ENCODE data around the gene RUBCN. TPM values are rescaled to one million over a fixed set of nuclear protein-coding genes. Genes with fewer than 3 reads are reported as not detected.

The RUBCN gene
- polyA plus RNA-seq, 1 of the 3 experiments (the other 2 are of a cell fraction) = 14.9 TPM

DNA sequence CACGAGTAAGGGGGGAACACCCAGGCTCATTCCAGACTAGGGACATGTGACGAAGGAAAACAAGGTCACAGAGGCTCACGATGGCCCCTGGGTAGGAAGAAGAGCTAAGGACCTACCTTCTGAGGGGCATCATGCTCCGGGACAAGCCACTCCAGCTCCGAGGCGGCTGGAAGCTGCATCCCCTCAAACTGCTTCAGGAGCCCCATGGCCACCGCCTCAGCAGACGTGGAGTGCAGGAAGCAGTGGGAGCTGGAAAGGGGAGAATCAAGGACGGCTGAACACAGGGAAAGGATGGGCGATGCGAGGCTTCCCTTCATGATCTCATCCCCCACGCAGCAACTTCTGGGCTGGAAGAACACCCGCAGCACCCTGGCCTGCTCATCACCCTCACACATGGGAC, 53.5 kb downstream of the RUBCN start:
- Histone ChIP-seq H3K27me3 (ENCODE audit: insufficient read depth) (no peaks in the 10 kb centered on the region), H3F3A (replicated peaks; ENCODE audit: insufficient read depth) (no peaks in the 10 kb centered on the region), H3K36me3 (replicated peaks in 1 of 2; ENCODE audit: control insufficient read depth in 1 of 2, insufficient read depth in 2 of 2, low read length in 1 of 2) (peaks cover 14 to 52% of the 10 kb centered on the region in 2 experiments), H3K4me1 (ENCODE audit: control insufficient read depth in 1 of 2, insufficient read depth in 2 of 2, low read depth in 1 of 2, low read length in 1 of 2) (no peaks in the 10 kb centered on the region), H3K9me3 (no peaks in the 10 kb centered on the region), H3K27ac (ENCODE audit: low read depth in 2 of 2, low read length in 1 of 2) (no peak overlapping the region), H3K4me3 (ENCODE audit: low read depth in 2 of 2, low read length in 1 of 2) (no peak overlapping the region), H3K79me2 (ENCODE audit: insufficient read depth) (no peaks in the 10 kb centered on the region), H3K4me2 (no peak overlapping the region), H3K9me2 (no peaks in the 10 kb centered on the region), H4K20me1 (ENCODE audit: insufficient read depth) (no peaks in the 10 kb centered on the region), H2AFZ (ENCODE audit: low read depth) (no peak overlapping the region), H3K9ac (no peak overlapping the region)
- 83% methylated on average over 11 of the region's 13 CpGs for WGBS (ENCODE audit: low lambda C conversion rate)
- ChIA-PET POLR2A (no interaction called here), CTCF (no interaction called here)
- no peak for DNase-seq
- TF ChIP-seq SIN3A (IDR thresholded peaks at IDR 0.05; ENCODE audit: borderline replicate concordance, low read depth, low read length) = no peak
- no peak for TF ChIP-seq EP300 (IDR thresholded peaks at IDR 0.05; ENCODE audit: borderline replicate concordance in 1 of 2, low read depth in 1 of 2, low read length in 1 of 2)
- TF ChIP-seq, protein P1, sequence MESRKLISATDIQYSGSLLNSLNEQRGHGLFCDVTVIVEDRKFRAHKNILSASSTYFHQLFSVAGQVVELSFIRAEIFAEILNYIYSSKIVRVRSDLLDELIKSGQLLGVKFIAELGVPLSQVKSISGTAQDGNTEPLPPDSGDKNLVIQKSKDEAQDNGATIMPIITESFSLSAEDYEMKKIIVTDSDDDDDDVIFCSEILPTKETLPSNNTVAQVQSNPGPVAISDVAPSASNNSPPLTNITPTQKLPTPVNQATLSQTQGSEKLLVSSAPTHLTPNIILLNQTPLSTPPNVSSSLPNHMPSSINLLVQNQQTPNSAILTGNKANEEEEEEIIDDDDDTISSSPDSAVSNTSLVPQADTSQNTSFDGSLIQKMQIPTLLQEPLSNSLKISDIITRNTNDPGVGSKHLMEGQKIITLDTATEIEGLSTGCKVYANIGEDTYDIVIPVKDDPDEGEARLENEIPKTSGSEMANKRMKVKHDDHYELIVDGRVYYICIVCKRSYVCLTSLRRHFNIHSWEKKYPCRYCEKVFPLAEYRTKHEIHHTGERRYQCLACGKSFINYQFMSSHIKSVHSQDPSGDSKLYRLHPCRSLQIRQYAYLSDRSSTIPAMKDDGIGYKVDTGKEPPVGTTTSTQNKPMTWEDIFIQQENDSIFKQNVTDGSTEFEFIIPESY (IDR thresholded peaks at IDR 0.05; ENCODE audit: borderline replicate concordance, low read depth) = no peak
- TF ChIP-seq RCOR1 (IDR thresholded peaks at IDR 0.05; ENCODE audit: low read length) = no peak
- no peak for TF ChIP-seq RAD21 (IDR thresholded peaks at IDR 0.05; ENCODE audit: low read length)
- TF ChIP-seq TAF1 (IDR thresholded peaks at IDR 0.05; ENCODE audit: borderline replicate concordance, low read depth, low read length) = no peak
- TF ChIP-seq, protein P2, sequence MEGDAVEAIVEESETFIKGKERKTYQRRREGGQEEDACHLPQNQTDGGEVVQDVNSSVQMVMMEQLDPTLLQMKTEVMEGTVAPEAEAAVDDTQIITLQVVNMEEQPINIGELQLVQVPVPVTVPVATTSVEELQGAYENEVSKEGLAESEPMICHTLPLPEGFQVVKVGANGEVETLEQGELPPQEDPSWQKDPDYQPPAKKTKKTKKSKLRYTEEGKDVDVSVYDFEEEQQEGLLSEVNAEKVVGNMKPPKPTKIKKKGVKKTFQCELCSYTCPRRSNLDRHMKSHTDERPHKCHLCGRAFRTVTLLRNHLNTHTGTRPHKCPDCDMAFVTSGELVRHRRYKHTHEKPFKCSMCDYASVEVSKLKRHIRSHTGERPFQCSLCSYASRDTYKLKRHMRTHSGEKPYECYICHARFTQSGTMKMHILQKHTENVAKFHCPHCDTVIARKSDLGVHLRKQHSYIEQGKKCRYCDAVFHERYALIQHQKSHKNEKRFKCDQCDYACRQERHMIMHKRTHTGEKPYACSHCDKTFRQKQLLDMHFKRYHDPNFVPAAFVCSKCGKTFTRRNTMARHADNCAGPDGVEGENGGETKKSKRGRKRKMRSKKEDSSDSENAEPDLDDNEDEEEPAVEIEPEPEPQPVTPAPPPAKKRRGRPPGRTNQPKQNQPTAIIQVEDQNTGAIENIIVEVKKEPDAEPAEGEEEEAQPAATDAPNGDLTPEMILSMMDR (IDR thresholded peaks at IDR 0.05) = no peak
- no peak for TF ChIP-seq RXRA (IDR thresholded peaks at IDR 0.05; ENCODE audit: borderline replicate concordance, low read depth)
- TF ChIP-seq, protein P3, sequence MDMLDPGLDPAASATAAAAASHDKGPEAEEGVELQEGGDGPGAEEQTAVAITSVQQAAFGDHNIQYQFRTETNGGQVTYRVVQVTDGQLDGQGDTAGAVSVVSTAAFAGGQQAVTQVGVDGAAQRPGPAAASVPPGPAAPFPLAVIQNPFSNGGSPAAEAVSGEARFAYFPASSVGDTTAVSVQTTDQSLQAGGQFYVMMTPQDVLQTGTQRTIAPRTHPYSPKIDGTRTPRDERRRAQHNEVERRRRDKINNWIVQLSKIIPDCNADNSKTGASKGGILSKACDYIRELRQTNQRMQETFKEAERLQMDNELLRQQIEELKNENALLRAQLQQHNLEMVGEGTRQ (IDR thresholded peaks at IDR 0.05; ENCODE audit: borderline replicate concordance, low read depth, low read length) = no peak
- TF ChIP-seq ELF1 (IDR thresholded peaks at IDR 0.05) = no peak
- TF ChIP-seq, protein P4, sequence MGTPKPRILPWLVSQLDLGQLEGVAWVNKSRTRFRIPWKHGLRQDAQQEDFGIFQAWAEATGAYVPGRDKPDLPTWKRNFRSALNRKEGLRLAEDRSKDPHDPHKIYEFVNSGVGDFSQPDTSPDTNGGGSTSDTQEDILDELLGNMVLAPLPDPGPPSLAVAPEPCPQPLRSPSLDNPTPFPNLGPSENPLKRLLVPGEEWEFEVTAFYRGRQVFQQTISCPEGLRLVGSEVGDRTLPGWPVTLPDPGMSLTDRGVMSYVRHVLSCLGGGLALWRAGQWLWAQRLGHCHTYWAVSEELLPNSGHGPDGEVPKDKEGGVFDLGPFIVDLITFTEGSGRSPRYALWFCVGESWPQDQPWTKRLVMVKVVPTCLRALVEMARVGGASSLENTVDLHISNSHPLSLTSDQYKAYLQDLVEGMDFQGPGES (IDR thresholded peaks at IDR 0.05; ENCODE audit: low read depth, low read length) = no peak
- TF ChIP-seq POLR2AphosphoS5 (IDR thresholded peaks at IDR 0.05; ENCODE audit: low read depth, low read length) = no peak
- no peak for TF ChIP-seq FOSL2 (IDR thresholded peaks at IDR 0.05; ENCODE audit: borderline replicate concordance, low read depth)
- no peak for TF ChIP-seq FOXJ3 (CRISPR knock-in tag; IDR thresholded peaks at IDR 0.05)

All from SK-N-SH (cell line).